HEK293 (cell line): Measurements from ENCODE around the gene CFL1.

Source experiments
- GLIS1 ChIP-seq: fragments of 450-650 bp; formaldehyde crosslinking; IDR thresholded peaks from 2 replicates; pipeline ENCODE4 v1.5.1; 2016; ENCODE audit warnings: missing biosample characterization, missing genetic modification characterization
- HOXC10 ChIP-seq: sonication (generic); formaldehyde crosslinking; IDR thresholded peaks from 2 replicates; pipeline ENCODE4 v1.8.1; 2023; ENCODE audit warnings: mild to moderate bottlenecking, missing genetic modification reagents
- KLF16 ChIP-seq: fragments of 450-650 bp; formaldehyde crosslinking; IDR thresholded peaks from 2 replicates; pipeline ENCODE4 v1.5.1; 2017; ENCODE audit warnings: missing biosample characterization, missing genetic modification characterization
- MYNN ChIP-seq: fragments of 450-650 bp; formaldehyde crosslinking; IDR thresholded peaks from 2 replicates; pipeline ENCODE4 v1.5.1; 2016; ENCODE audit warnings: missing biosample characterization, missing genetic modification characterization, borderline replicate concordance
- ZBTB21 ChIP-seq: fragments of 450-650 bp; formaldehyde crosslinking; IDR thresholded peaks from 2 replicates; pipeline ENCODE4 v1.5.1; 2017; ENCODE audit warnings: missing biosample characterization, missing genetic modification characterization
- ZFHX2 ChIP-seq: fragments of 450-650 bp; formaldehyde crosslinking; conservative IDR thresholded peaks from 2 replicates; pipeline ENCODE4 v1.5.1; 2016; ENCODE audit warnings: missing biosample characterization, missing genetic modification characterization
- ZFP3 ChIP-seq: fragments of 450-650 bp; formaldehyde crosslinking; IDR thresholded peaks from 2 replicates; pipeline ENCODE4 v1.5.1; 2016; ENCODE audit warnings: low read depth, missing biosample characterization, missing genetic modification characterization
- ZFP41 ChIP-seq: fragments of 450-650 bp; formaldehyde crosslinking; IDR thresholded peaks from 2 replicates; pipeline ENCODE4 v1.5.1; 2016; ENCODE audit warnings: missing biosample characterization, missing genetic modification characterization, borderline replicate concordance
- ZFP69B ChIP-seq: fragments of 450-650 bp; formaldehyde crosslinking; IDR thresholded peaks from 2 replicates; pipeline ENCODE4 v1.5.1; 2016; ENCODE audit warnings: missing biosample characterization, missing genetic modification characterization
- ZNF146 ChIP-seq: fragments of 450-650 bp; formaldehyde crosslinking; IDR thresholded peaks from 2 replicates; pipeline ENCODE4 v1.5.1; 2016; ENCODE audit warnings: missing biosample characterization, missing genetic modification characterization
- ZNF221 ChIP-seq: fragments of 450-650 bp; formaldehyde crosslinking; IDR thresholded peaks from 2 replicates; pipeline ENCODE4 v1.5.1; 2017; ENCODE audit warnings: missing biosample characterization, missing genetic modification characterization, borderline replicate concordance
- ZNF239 ChIP-seq: fragments of 450-650 bp; formaldehyde crosslinking; IDR thresholded peaks from 2 replicates; pipeline ENCODE4 v1.5.1; 2016; ENCODE audit warnings: missing biosample characterization, missing genetic modification characterization
- ZNF266 ChIP-seq: fragments of 450-650 bp; formaldehyde crosslinking; IDR thresholded peaks from 2 replicates; pipeline ENCODE4 v1.5.1; 2016; ENCODE audit warnings: missing biosample characterization, missing genetic modification characterization, low read depth
- ZNF433 ChIP-seq: fragments of 450-650 bp; formaldehyde crosslinking; IDR thresholded peaks from 2 replicates; pipeline ENCODE4 v1.5.1; 2016; ENCODE audit warnings: missing biosample characterization, missing genetic modification characterization, low read depth
- ZNF610 ChIP-seq: fragments of 450-650 bp; formaldehyde crosslinking; IDR thresholded peaks from 2 replicates; pipeline ENCODE4 v1.5.1; 2016; ENCODE audit warnings: missing biosample characterization, missing genetic modification characterization, borderline replicate concordance
- ZNF670 ChIP-seq: fragments of 450-650 bp; formaldehyde crosslinking; IDR thresholded peaks from 2 replicates; pipeline ENCODE4 v1.5.1; 2016; ENCODE audit warnings: missing biosample characterization, missing genetic modification characterization, low read depth
- ZNF843 ChIP-seq: fragments of 450-650 bp; formaldehyde crosslinking; IDR thresholded peaks from 2 replicates; pipeline ENCODE4 v1.5.1; 2016; ENCODE audit warnings: missing biosample characterization, missing genetic modification characterization
- ZXDB ChIP-seq: fragments of 450-650 bp; formaldehyde crosslinking; IDR thresholded peaks from 2 replicates; pipeline ENCODE4 v1.5.1; 2016; ENCODE audit warnings: missing biosample characterization, missing genetic modification characterization
- TF ChIP-seq, protein P1 (sequence below): fragments of 450-650 bp; formaldehyde crosslinking; IDR thresholded peaks from 2 replicates; pipeline ENCODE4 v1.5.1; 2016; ENCODE audit warnings: missing biosample characterization, missing genetic modification characterization
- TF ChIP-seq, protein P2 (sequence below): fragments of 450-650 bp; formaldehyde crosslinking; IDR thresholded peaks from 2 replicates; pipeline ENCODE4 v1.5.1; 2017; ENCODE audit warnings: missing biosample characterization, missing genetic modification characterization
- TF ChIP-seq, protein P3 (sequence below): fragments of 450-650 bp; IDR thresholded peaks from 2 replicates; pipeline ENCODE4 v1.5.1; 2018; ENCODE audit warnings: missing biosample characterization, mild to moderate bottlenecking, missing genetic modification characterization
- TF ChIP-seq, protein P4 (sequence below): IDR thresholded peaks from 2 replicates; pipeline ENCODE4 v1.6.1; 2011; ENCODE audit warnings: mild to moderate bottlenecking, low read depth, low read length, borderline replicate concordance
- TF ChIP-seq, protein P5 (sequence below): fragments of 450-650 bp; formaldehyde crosslinking; conservative IDR thresholded peaks from 2 replicates; pipeline ENCODE4 v1.5.1; 2016; ENCODE audit warnings: low read depth, missing biosample characterization, missing genetic modification characterization
- TF ChIP-seq, protein P6 (sequence below): fragments of 450-650 bp; formaldehyde crosslinking; IDR thresholded peaks from 2 replicates; pipeline ENCODE4 v1.5.1; 2016; ENCODE audit warnings: missing biosample characterization, missing genetic modification characterization
- TF ChIP-seq, protein P7 (sequence below): fragments of 450-650 bp; formaldehyde crosslinking; IDR thresholded peaks from 2 replicates; pipeline ENCODE4 v1.5.1; 2016; ENCODE audit warnings: missing biosample characterization, missing genetic modification characterization

Gene CFL1

DNA sequence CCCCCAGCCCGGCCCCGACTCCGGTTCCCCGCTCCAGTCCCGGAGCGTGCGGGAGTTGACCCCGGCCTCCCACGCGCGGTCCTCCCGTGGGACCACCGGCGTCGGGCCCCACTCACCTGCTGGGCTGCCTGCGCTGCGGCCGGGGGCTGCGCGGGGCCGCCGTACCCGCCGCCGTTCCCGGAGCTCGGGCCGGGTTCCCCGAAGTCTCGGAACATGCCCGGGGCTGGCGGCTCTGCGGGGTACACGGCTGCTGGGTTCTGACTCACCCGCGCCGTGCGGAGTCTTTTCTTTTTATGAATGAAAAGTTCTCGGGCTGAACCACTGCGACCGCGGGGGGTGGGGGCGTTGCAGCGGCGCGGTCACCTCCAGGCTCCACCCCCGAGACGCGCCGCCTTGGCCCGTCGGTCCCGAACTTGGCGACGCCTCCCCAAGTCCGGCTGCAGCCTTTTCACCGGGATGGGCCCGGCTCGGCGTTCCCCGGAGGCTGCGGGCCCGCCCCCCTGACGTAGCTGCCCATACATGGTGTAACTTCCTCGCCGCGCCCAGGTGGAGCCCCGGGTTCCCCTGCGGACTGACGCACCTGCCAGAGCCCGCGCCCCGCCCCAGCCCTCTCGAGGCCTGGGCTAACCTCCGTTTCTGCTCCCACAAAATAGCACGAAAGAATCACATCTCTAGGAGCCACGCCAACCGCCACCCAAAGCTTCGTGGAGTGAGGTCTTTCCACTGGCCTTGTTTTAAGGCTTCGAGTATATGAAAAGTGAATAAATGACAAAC, 42.3 kb upstream of the CFL1 start, which contains the start of gene FOSL1 (continued):
- no peak for TF ChIP-seq ZNF843 (tag by site-specific recombination)
- 0 out of 2 replicates have a peak, but pooled peaks have one; percentile 51 for TF ChIP-seq ZFHX2 (tag by site-specific recombination)
- peak; percentile 83 for TF ChIP-seq GLIS1 (tag by site-specific recombination)
- TF ChIP-seq ZNF433 (tag by site-specific recombination) = no peak
- no peak for TF ChIP-seq ZFP41 (tag by site-specific recombination)
- TF ChIP-seq, protein P1, sequence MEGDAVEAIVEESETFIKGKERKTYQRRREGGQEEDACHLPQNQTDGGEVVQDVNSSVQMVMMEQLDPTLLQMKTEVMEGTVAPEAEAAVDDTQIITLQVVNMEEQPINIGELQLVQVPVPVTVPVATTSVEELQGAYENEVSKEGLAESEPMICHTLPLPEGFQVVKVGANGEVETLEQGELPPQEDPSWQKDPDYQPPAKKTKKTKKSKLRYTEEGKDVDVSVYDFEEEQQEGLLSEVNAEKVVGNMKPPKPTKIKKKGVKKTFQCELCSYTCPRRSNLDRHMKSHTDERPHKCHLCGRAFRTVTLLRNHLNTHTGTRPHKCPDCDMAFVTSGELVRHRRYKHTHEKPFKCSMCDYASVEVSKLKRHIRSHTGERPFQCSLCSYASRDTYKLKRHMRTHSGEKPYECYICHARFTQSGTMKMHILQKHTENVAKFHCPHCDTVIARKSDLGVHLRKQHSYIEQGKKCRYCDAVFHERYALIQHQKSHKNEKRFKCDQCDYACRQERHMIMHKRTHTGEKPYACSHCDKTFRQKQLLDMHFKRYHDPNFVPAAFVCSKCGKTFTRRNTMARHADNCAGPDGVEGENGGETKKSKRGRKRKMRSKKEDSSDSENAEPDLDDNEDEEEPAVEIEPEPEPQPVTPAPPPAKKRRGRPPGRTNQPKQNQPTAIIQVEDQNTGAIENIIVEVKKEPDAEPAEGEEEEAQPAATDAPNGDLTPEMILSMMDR (tag by site-specific recombination) = no peak
- TF ChIP-seq ZNF610 = no peak
- TF ChIP-seq, protein P2, sequence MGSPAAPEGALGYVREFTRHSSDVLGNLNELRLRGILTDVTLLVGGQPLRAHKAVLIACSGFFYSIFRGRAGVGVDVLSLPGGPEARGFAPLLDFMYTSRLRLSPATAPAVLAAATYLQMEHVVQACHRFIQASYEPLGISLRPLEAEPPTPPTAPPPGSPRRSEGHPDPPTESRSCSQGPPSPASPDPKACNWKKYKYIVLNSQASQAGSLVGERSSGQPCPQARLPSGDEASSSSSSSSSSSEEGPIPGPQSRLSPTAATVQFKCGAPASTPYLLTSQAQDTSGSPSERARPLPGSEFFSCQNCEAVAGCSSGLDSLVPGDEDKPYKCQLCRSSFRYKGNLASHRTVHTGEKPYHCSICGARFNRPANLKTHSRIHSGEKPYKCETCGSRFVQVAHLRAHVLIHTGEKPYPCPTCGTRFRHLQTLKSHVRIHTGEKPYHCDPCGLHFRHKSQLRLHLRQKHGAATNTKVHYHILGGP = no peak
- TF ChIP-seq ZNF239 = no peak
- TF ChIP-seq, protein P3, sequence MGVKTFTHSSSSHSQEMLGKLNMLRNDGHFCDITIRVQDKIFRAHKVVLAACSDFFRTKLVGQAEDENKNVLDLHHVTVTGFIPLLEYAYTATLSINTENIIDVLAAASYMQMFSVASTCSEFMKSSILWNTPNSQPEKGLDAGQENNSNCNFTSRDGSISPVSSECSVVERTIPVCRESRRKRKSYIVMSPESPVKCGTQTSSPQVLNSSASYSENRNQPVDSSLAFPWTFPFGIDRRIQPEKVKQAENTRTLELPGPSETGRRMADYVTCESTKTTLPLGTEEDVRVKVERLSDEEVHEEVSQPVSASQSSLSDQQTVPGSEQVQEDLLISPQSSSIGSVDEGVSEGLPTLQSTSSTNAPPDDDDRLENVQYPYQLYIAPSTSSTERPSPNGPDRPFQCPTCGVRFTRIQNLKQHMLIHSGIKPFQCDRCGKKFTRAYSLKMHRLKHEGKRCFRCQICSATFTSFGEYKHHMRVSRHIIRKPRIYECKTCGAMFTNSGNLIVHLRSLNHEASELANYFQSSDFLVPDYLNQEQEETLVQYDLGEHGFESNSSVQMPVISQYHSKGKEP (tag by site-specific recombination) = 0 out of 2 replicates have a peak, but pooled peaks have one; percentile 21
- no peak for TF ChIP-seq ZNF146 (tag by site-specific recombination)
- TF ChIP-seq ZNF670 (tag by site-specific recombination) = no peak
- TF ChIP-seq KLF16 = peak; percentile 76
- TF ChIP-seq ZBTB21 (tag by site-specific recombination) = 0 out of 2 replicates have a peak, but pooled peaks have one; percentile 29
- TF ChIP-seq ZNF266 (tag by site-specific recombination) = no peak
- TF ChIP-seq, protein P4, sequence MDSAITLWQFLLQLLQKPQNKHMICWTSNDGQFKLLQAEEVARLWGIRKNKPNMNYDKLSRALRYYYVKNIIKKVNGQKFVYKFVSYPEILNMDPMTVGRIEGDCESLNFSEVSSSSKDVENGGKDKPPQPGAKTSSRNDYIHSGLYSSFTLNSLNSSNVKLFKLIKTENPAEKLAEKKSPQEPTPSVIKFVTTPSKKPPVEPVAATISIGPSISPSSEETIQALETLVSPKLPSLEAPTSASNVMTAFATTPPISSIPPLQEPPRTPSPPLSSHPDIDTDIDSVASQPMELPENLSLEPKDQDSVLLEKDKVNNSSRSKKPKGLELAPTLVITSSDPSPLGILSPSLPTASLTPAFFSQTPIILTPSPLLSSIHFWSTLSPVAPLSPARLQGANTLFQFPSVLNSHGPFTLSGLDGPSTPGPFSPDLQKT = no peak
- TF ChIP-seq MYNN (tag by site-specific recombination) = no peak
- no peak for TF ChIP-seq ZFP3 (tag by site-specific recombination)
- TF ChIP-seq, protein P5, sequence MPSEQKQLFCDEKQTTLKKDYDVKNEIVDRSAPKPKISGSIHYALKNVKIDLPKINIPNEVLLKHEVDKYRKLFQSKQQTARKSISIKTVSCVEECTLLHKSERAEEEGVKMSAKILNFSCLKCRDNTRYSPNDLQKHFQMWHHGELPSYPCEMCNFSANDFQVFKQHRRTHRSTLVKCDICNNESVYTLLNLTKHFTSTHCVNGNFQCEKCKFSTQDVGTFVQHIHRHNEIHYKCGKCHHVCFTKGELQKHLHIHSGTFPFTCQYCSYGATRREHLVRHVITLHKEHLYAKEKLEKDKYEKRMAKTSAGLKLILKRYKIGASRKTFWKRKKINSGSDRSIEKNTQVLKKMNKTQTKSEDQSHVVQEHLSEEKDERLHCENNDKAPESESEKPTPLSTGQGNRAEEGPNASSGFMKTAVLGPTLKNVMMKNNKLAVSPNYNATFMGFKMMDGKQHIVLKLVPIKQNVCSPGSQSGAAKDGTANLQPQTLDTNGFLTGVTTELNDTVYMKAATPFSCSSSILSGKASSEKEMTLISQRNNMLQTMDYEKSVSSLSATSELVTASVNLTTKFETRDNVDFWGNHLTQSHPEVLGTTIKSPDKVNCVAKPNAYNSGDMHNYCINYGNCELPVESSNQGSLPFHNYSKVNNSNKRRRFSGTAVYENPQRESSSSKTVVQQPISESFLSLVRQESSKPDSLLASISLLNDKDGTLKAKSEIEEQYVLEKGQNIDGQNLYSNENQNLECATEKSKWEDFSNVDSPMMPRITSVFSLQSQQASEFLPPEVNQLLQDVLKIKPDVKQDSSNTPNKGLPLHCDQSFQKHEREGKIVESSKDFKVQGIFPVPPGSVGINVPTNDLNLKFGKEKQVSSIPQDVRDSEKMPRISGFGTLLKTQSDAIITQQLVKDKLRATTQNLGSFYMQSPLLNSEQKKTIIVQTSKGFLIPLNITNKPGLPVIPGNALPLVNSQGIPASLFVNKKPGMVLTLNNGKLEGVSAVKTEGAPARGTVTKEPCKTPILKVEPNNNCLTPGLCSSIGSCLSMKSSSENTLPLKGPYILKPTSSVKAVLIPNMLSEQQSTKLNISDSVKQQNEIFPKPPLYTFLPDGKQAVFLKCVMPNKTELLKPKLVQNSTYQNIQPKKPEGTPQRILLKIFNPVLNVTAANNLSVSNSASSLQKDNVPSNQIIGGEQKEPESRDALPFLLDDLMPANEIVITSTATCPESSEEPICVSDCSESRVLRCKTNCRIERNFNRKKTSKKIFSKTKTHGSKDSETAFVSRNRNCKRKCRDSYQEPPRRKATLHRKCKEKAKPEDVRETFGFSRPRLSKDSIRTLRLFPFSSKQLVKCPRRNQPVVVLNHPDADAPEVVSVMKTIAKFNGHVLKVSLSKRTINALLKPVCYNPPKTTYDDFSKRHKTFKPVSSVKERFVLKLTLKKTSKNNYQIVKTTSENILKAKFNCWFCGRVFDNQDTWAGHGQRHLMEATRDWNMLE = no peak
- TF ChIP-seq, protein P6, sequence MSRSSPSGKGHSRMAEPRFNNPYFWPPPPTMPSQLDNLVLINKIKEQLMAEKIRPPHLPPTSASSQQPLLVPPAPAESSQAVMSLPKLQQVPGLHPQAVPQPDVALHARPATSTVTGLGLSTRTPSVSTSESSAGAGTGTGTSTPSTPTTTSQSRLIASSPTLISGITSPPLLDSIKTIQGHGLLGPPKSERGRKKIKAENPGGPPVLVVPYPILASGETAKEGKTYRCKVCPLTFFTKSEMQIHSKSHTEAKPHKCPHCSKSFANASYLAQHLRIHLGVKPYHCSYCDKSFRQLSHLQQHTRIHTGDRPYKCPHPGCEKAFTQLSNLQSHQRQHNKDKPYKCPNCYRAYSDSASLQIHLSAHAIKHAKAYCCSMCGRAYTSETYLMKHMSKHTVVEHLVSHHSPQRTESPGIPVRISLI (tag by site-specific recombination) = no peak
- TF ChIP-seq, protein P7, sequence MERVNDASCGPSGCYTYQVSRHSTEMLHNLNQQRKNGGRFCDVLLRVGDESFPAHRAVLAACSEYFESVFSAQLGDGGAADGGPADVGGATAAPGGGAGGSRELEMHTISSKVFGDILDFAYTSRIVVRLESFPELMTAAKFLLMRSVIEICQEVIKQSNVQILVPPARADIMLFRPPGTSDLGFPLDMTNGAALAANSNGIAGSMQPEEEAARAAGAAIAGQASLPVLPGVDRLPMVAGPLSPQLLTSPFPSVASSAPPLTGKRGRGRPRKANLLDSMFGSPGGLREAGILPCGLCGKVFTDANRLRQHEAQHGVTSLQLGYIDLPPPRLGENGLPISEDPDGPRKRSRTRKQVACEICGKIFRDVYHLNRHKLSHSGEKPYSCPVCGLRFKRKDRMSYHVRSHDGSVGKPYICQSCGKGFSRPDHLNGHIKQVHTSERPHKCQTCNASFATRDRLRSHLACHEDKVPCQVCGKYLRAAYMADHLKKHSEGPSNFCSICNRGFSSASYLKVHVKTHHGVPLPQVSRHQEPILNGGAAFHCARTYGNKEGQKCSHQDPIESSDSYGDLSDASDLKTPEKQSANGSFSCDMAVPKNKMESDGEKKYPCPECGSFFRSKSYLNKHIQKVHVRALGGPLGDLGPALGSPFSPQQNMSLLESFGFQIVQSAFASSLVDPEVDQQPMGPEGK (tag by site-specific recombination) = peak; percentile 81
- TF ChIP-seq ZNF221 (tag by site-specific recombination) = no peak
- no peak for TF ChIP-seq HOXC10 (CRISPR knock-in tag)
- TF ChIP-seq ZXDB (tag by site-specific recombination) = no peak
- TF ChIP-seq ZFP69B (tag by site-specific recombination) = peak; percentile 89
